Endothelial cell of hepatic sinusoid (primary cell): ENCODE data around the gene PBX2.
"Not testable (repeated sequence)": the region's sequence is repeated elsewhere in the genome, so short reads cannot be mapped to it uniquely, and the experiment has no call there.

Source experiments
- in situ Hi-C: cut with HindIII; loops from 2 replicates; pipeline ENCODE4 v1.10.0; 2017; ENCODE audit warnings: low sequenced_read_pairs

The PBX2 gene, protein sequence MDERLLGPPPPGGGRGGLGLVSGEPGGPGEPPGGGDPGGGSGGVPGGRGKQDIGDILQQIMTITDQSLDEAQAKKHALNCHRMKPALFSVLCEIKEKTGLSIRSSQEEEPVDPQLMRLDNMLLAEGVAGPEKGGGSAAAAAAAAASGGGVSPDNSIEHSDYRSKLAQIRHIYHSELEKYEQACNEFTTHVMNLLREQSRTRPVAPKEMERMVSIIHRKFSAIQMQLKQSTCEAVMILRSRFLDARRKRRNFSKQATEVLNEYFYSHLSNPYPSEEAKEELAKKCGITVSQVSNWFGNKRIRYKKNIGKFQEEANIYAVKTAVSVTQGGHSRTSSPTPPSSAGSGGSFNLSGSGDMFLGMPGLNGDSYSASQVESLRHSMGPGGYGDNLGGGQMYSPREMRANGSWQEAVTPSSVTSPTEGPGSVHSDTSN

DNA sequence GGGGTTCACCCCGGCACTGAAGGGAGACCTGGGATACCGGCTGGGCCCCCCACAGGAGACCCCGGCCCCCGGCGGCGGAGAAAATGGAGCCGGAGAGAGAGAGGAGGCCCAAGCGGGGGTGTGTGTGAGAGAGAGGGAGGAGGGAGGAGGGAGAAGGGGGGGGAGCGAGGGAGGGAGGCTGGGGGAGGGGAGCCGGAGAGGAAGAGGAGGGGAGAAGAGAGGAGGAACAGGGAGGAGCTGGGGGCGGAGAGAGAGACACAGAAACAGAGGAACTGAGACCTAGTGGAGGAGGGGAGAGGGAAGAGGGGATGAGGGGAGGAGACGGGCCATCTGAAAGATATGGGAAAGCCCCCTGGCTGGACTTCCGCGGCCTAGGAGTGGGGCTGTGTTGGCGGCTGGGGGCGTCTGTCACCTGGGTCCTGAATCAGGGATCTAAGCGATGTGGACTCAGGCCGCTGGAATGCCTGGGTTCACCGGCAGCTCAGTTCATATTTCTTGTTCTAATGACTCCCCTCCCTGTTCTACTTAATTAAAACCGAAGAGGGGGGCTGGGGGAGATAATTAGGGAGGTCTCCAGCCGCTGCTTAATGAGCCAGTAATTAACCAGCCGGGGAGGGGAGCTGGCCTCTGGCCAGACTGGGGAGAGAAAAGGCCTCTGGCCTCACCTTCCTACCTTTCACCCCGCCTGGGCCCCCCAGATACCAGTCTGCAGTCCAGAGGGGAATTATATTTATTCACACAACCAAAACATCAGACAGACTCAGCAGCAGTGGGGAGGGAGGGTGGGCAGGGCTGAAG lies at the start of gene PBX2:
TSS of gene PBX2 (minus strand) at position 149 of the 798 bp plus-strand sequence. CDS start 287 bp downstream, outside the sequence.
- in situ Hi-C loops = no loop called here

DNA sequence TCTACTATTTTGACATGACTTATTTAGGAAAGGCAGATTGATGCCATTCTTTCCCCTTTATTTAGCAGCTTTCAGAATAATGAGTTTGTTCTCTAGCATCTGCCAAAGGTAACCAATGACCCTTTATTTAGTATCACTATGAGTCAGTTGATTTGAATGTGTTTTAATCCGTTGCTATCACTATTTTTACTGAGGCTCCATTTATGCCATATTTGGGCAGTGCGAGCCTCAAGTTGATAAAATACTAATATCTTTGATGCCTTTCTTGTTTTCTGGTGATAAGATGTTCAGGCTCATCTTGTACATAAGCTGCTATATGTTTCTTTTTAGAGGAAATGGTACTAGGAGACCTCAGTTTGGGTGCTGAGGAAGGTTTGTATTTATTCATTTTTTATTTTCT lies 49.5 kb upstream of the PBX2 start:
- in situ Hi-C loops = no loop called here

DNA sequence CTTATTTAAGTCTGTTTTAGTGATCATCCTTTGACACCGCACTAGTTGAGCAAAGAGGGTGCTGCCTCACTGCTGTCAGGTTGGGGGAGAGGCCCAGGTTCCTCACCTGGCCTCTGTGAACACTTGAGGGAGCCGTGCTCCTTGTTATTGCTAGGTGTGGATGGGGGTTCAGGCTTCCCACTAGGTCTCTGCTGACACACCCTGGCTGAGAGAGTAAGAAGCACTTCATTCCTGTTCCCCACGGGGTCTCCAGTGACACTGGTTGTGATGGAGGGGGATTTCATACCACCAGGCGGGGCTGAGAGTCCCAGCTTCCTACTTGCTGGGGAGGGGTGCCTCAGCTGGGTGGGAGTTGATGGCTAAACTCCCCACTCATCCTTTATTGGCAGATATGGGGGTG lies 44.9 kb upstream of the PBX2 start:
- in situ Hi-C loops = no loop called here

DNA sequence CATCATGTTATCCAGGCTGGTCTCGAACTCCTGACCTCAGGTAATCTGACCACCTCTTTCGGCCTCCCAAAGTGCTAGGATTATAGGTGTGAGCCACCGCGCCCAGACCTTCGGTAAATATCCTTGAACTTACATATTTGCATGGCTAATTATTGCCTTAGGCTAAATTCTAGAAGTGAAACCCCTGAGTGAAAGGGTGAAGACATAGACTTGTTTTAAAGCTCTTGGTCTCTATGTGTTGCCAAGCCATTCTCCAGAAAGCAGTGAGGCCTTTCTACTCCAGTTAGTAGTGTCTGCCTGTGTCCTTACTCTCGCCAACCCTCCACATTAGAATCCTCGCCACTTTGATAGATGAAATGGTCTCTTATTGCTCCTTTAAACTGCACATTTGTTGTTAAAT lies 36.4 kb upstream of the PBX2 start:
- in situ Hi-C loops = no loop called here

DNA sequence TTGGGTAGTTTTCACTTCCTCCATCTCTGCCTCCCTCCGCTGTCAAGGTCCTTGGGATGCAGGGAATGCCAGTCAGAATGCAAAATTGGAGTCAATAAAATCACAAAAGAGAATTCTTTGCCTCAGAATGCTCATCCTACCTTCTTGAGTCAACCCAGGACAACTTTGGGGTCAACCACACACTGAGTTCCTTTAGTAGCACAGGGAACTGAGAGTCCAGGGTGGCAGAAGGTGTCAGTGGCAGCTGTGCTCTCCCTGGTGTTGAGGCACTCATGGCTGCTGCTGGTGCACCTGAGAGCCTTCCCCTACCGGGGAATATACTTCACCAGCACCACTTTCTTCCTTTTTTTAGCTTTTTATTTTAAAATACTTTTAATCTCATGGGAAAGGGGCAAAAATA lies 34.7 kb upstream of the PBX2 start:
- in situ Hi-C loops = no loop called here

DNA sequence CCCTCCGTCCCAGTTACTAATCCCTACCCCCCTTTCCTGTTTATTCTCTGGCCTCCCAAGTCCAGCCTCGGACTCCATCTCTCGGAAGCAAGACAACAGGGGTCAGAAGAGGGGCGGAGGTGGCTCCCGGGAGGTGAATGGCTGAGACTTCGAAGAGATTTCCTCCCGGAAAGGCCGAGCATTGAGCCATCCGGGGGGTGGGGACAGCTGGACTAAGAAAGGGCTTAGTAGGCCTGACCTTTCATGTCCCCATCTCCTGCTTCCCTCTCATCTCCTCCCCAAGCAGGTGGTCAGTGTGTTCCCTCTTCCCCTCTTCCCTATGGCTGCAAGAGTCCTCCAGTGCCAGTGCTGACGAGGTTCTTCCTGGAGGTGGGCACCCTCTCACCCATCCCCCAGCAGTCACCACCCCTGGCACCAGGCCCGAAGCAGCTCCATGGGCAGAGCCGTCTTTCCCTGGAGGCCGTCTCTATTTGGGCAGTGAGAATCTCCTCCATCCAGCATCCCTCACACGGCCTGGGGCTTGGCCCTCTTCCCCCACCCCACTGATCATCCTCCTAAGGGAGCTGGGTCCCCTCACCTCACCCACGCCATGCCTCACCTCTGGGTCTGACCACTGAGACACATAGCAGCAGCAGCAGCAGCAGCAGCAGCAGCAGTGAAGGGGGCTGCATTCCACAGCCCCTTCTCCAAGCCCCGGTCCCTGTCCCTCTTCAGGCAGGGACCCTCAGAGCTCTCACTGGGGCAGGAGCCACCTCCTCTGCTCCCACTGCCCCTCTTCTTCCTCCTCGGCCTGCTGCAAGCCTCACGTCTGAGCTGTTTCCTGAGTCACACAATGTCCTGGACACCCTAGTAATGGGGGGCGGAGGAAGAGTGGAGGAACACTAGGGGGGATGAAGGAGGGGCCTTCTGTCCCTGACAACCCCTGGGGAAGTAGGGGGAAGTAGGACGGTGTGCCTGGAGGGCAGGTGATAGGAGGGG lies 33.5 kb upstream of the PBX2 start, which contains the start of gene NOTCH4:
TSS of gene NOTCH4 (minus strand) at position 810 of the 978 bp plus-strand sequence. CDS start at position 671, 139 bp downstream.
- in situ Hi-C loops = no loop called here

DNA sequence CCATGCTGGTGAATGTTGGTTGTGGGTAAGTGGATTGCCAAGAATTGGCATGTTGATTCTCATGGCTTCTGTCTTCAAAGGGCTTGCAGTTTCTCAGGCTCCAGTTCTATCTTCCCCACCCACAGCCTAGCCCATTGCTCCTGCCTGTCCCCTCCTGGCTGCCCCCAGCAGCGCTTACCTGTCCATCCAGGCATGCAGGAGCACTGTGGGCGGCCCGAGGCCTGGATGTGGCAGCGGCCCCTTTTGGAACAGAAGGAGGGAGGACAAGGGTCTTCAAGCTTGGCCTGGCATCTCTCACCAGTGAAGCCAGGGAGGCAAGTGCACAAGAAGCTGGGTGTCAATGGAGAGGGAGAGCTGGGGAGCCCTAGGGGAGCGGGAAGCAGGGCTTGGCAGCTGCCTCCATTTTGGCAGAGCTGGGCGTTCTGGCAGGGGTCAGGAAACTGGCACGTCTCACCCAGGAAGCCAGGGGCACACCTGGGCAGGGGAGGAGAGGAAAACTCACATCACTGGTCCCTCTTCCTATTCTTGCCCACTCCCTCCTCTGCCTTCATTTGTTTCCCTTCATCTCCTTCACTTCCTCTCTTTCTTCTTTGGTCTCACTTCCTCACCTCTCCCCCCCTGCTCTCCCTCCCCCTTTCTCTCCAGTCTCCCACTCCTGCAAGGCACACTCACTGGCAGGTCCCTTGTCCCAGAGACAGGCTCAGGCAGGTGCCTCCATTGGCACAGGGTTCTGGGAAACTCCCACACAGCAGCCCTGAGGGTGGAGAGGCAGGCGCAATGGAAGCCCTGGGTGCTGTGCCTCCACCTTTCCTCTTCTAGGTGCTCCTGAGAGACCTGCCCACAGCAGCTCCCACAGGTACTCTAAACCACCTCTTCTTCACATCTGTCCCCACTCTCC lies 32.6 kb upstream of the PBX2 start:
- in situ Hi-C loops = no loop called here

DNA sequence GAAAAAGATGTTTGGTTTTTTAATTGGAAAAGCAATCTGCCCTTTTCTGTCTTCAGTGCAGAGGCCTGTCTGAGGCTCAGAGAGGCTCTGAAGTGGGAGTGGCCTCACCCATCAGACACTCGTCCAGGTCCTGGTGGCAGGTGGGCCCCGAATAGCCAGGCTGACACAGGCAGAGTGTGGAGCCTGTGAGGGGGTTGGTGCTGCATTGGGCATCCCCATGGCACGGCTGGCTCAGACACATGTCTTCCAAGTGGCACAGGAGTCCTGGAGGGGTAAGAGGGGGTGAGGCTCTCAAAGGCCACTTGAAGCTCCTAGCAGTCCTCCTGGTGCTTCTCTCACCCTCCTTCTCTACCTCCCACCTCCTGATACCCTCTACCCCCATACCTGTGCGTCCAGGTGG lies 30.0 kb upstream of the PBX2 start:
- in situ Hi-C loops = no loop called here

DNA sequence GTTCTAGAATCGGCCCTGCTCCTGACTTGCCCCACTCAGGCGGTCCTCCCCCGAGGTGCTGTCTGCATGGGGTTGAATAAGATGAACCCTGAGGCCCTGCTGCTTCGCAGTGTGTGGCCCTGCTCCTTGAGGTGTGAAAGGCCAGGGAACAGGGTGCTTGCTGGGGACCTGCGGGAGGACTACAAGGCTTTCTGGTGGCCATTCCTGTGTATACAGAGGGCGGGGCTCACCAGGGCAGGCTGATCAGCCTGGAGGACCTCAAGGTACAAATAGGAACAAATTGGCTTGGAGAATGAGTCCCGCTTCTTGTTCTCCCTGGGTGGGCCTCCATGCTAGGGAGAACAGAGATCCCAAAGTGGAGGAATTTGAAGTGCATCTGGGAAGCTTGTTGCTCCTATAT lies 28.2 kb upstream of the PBX2 start:
- in situ Hi-C loops = no loop called here

DNA sequence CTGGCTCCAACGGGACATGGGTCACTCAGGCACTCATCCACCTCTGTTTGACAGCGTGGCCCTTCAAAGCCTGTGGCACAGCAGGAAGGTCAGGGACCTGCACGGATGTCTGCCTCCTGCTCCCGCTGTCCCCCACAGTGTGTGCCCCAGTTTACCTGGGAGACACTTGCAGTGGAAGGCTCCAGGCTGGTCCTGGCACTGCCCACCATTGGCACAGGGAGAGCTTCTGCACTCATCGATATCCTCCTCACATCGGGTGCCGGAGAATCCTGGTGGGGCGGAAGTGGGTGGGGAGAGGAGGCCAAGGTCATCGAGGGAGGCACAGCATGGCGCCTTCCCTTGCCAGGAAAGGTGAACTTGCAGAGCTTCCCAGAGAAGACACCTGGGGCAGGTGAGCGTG lies 27.0 kb upstream of the PBX2 start:
- in situ Hi-C loops = no loop called here

DNA sequence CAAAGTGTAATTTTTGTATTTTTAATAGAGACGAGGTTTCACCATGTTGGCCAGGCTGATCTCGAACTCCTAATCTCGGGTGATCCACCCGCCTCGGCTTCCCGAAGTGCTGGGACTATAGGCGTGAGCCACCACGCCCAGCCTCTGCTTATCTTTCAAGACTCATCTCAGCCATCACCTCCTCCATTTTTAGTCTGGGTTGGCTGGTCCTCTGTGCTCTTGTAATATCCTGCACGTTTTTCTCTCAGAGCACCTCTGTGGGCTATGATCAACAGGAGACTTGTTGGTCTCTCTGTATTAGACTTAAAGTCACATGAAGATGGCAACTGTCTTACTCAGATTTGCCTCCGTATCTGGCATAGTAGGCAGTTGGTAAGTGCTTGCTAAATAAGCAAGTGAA lies 26.3 kb upstream of the PBX2 start:
- in situ Hi-C loops = no loop called here

DNA sequence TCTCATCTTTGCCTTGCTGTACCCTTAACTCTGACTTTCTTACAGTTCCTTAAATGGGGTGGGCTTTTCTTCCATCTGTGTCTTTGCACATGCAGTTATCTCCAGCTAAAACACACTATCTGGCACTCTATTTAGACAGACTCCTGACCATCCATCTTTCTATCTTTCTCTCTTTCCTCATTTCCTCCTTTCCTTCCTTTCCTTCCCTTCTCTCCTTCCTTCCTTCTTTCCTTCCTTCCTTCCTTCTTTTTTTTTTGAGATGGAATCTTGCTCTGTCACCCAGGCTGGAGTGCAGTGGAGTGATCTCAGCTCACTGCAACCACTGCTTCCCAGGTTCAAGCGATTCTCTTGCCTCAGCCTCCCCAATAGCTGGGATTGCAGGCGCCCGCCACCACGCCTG lies 25.6 kb upstream of the PBX2 start:
- in situ Hi-C loops = no loop called here

DNA sequence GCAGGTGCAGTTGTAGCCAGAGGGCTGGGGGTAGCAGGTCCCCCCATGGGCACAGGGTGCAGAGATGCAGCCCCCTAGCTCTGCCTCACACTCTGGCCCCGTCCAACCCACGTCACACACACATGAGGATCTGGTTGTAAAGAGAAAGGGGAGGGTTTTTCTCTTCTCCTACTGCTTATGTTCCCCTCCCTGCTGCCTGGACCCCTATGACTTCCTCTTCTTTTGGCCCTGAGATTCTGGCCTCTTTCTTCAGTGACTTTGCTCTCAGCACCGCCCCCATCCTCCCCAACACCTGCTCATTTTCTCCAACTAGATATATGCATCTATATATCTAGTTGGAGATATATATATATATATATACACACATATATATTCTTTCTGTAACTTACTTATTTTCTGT lies 24.1 kb upstream of the PBX2 start:
- in situ Hi-C loops = no loop called here

DNA sequence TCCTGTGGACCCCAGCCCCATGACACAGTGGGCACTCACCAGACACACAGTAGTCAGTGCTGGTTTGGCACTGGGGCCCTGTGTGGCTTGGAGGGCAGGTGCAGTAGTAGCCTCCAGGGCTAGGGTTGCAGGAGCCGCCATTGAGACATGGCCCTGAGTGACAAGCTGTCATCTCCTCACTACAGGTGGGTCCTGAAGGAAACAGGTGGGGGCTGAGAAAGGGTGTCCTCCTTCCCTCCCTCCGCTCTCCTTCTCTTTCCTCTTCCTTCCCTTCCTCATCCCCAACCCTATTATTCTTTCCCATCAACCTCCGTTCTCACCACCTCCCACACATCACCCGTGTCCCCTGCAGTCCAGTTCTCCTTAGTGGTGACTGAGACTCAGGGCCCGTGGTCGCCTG lies 23.6 kb upstream of the PBX2 start:
- in situ Hi-C loops = no loop called here

DNA sequence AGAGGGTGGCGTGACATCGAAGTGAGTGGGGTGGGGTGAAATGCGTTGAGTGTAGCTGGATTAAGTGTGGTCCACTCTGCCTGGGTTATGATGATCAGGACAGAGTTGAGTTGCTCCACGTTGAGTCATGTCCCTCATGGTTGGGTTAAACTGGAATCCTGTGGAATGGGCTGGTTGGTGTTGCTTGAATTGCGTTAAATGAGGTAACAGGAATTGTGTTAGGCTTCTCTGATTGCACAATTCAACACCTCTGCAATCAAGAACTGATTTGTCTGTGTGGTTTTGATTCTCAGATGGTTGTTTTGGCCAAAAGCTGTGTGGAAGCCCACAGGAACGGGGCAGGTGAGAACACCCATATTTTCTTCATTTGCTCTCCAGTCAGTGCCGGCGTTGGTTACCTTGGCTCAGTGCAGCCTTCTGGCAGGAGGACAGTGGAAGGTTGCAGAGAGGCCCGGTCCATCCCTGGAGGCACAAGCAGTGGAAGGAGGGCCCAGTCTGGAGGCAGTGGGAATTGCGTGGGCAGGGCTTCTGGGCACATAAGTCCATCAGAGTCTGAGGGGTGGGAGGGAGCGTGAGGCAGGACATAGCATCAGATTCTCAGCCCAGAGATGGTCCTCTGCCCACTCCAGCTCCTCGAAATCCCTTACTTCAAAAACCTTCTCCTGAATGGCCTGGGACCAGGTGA lies 22.2 kb upstream of the PBX2 start:
- in situ Hi-C loops = no loop called here

DNA sequence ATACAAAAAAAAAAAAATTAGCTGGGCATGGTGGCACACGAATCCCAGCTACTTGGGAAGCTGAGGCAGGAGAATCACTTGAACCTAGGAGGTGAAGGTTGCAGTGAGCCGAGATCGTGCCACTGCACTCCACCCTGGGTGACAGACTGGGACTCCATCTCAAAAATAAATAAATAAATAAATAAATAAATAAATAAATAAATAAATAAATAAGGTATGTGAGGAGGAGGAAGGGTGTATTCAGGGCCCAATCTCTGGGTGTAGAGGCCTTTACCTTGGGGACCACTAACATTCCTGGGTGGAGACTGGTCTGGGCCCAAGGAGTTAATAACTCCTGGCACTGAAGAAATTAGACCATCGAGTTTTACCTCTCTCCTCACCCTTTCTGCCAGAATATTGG lies 21.4 kb upstream of the PBX2 start:
- in situ Hi-C loops = not testable (repeated sequence)

DNA sequence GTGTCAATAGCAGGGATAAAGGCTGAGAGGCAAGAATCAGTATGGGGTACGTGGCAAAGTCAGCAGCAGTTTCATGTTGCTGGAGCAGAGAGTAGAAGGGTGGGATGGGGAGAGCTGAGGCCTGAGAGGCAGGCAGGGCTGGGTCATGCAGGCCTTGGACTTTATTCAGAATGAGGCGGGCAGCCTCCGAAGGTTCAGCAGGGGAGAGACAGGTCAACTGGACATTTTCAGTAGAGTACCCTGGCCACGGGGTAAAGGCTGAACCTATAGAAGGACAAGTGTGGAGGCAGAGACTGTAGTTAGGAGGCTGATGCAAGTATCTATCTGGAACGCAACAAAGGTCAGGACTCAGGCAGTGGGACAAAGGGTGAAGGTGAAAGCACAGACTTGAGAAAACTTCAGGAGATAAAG lies 20.2 kb upstream of the PBX2 start:
- in situ Hi-C loops = no loop called here

DNA sequence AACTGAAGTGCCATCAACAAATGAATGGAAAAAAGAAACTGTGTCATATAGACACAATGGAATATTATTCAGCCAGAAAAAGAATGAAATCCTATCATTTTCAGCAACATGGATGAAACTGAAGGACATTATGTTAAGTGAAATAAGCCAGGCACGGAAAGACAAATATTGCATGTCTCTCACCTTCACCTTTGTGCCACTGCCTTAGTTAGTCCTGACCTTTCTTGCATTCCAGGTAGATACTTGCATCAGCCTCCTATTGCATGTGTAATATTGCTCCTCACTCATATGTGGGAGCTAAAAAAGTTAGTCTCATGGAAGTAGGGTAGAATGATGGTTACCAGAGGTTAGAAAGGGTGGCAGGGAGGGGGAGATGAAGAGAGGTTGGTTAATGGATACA lies 19.0 kb upstream of the PBX2 start:
- in situ Hi-C loops = no loop called here

DNA sequence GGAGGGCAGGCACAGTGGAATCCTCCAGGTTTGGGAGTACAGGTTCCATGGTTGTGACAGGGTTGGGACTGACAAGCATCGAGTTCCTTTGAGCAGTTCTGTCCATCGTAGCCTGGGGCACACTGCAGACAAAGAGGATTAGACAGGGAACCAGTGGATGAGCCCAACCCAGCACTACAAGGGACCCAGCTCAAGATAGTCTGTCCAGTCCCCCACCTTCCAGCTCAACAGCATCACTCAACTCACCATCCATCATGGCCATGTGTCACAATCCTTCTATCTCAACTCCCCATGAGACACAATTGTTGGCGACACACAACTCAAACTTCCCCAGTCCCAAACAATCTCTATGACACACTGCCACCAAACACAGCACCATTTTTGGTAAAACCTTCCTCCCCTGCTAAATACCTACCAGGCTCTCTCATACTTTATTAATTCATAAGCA lies 14.3 kb upstream of the PBX2 start:
- in situ Hi-C loops = no loop called here
